ENCODE results near the gene HMOX1. TPM values are rescaled to one million over a fixed set of nuclear protein-coding genes. Genes with fewer than 3 reads are reported as not detected.

Gene HMOX1
- total RNA-seq = 10 to 100 TPM in 2 of 5 donors, 1 to 10 TPM in 2, not detected in 1; 2.2 to 23.3 (median 9.2) TPM
- polyA plus RNA-seq = 100 to 1,000 TPM in 1 of 3 donors, 10 to 100 TPM in 1, 1 to 10 TPM in 1; 6.5 to 106 (median 21.5) TPM
- long read RNA-seq, donor 1, partial matches to known transcripts = 0 of 1 reads
- long read RNA-seq, donor 1, other reads (novel, unspliced or antisense) = 0 of 1 reads
- long read RNA-seq, donor 2, transcript HMOX1-201 (5 exons, 1,822 nt) = major isoform, 10 of 10 reads
- long read RNA-seq, donor 2, partial matches to known transcripts = 0 of 10 reads
- long read RNA-seq, donor 2, other reads (novel, unspliced or antisense) = 0 of 10 reads
- long read RNA-seq, donor 3 = 0 reads
- long read RNA-seq, donor 4 = 0 reads
- long read RNA-seq, donor 5, partial matches to known transcripts = 0 of 3 reads
- long read RNA-seq, donor 5, other reads (novel, unspliced or antisense) = 0 of 3 reads
- long read RNA-seq, donor 6, partial matches to known transcripts = 0 of 3 reads
- long read RNA-seq, donor 6, other reads (novel, unspliced or antisense) = 0 of 3 reads
- long read RNA-seq, donor 7, transcript HMOX1-201 (5 exons, 1,822 nt) = major isoform, 7 of 19 reads
- long read RNA-seq, donor 7, partial matches to known transcripts = 10 of 19 reads
- long read RNA-seq, donor 7, other reads (novel, unspliced or antisense) = 0 of 19 reads
- long read RNA-seq, donor 8, partial matches to known transcripts = 0 of 2 reads
- long read RNA-seq, donor 8, other reads (novel, unspliced or antisense) = 0 of 2 reads
- long read RNA-seq, donor 9 = 0 reads
- long read RNA-seq, donor 10, partial matches to known transcripts = 0 of 1 reads
- long read RNA-seq, donor 10, other reads (novel, unspliced or antisense) = 0 of 1 reads

- 3 to 7% (median 4%) methylated on average over 17 to 47 of the region's 47 CpGs for WGBS, 5 donors
- TF ChIP-seq EP300 (IDR thresholded peaks at IDR 0.05) (no peak), POLR2A (IDR thresholded peaks at IDR 0.05) (no peak), POLR2AphosphoS5 (IDR thresholded peaks at IDR 0.05) (peak; percentile 82 to 91 (median 89)), CTCF (IDR thresholded peaks at IDR 0.05) (peak in 1 of 7 experiments; percentile 5)
- intact Hi-C loops (cut with DNase I; ENCODE audit: low total_unique reads) = no loop called here
Measured at GRCh38 chr22:35380537-35381423, at the start of gene HMOX1. TSS of gene HMOX1 (plus strand) at chr22:35381096. CDS start at chr22:35381174, 78 bp downstream.

GRCh38 chr22:35332278-35332677 lies 48.6 kb upstream of the HMOX1 start:
- H3K27me3 ChIP-seq = no peaks in the 10 kb centered on the region
- H3K36me3 ChIP-seq = peaks cover 77 to 94% (median 92%) of the 10 kb centered on the region in 4 donors
- WGBS, 5 donors = 80 to 91% (median 81%) methylated on average over 6 of the region's 6 CpGs
- no peak overlapping the region for H3K4me3 ChIP-seq
- H3K4me1 ChIP-seq = peaks cover 15 to 31% (median 21%) of the 10 kb centered on the region in 4 donors
- intact Hi-C loops (cut with DNase I; ENCODE audit: low total_unique reads) = no loop called here
- no peak for DNase-seq
- no peaks in the 10 kb centered on the region for H3K9me3 ChIP-seq
- H3K27ac ChIP-seq = no peak overlapping the region
- TF ChIP-seq POLR2A (IDR thresholded peaks at IDR 0.05) (no peak), EP300 (IDR thresholded peaks at IDR 0.05) (no peak), POLR2AphosphoS5 (IDR thresholded peaks at IDR 0.05) (no peak), CTCF (IDR thresholded peaks at IDR 0.05) (no peak)

More at GRCh38 chr22:35380537-35381423, at the start of gene HMOX1:
- peaks cover 14 to 57% (median 43%) of the 10 kb centered on the region in 4 donors for H3K4me1 ChIP-seq
- H3K27ac ChIP-seq = peak within 1 kb of the TSS; percentile 67 to 84 (median 81)
- H3K4me3 ChIP-seq = peak within 1 kb of the TSS; percentile 45 to 56 (median 52)
- no peaks in the 10 kb centered on the region for H3K27me3 ChIP-seq
- DNase-seq = peak; percentile 91 to 95
- H3K9me3 ChIP-seq = no peaks in the 10 kb centered on the region
- H3K36me3 ChIP-seq = no peaks in the 10 kb centered on the region

GRCh38 chr22:35333220-35333619 lies 47.7 kb upstream of the HMOX1 start:
- H3K27me3 ChIP-seq = no peaks in the 10 kb centered on the region
- intact Hi-C loops (cut with DNase I; ENCODE audit: low total_unique reads) = no loop called here

More at GRCh38 chr22:35333220-35333619, 47.7 kb upstream of the HMOX1 start:
- no peak for DNase-seq
- H3K4me1 ChIP-seq = peaks cover 11 to 25% (median 18%) of the 10 kb centered on the region in 4 donors
- no peak overlapping the region for H3K4me3 ChIP-seq
- WGBS, 5 donors = 89 to 100% (median 93%) methylated on average over 1 to 7 of the region's 7 CpGs
- no peaks in the 10 kb centered on the region for H3K9me3 ChIP-seq
- peaks cover 77 to 94% (median 92%) of the 10 kb centered on the region in 4 donors for H3K36me3 ChIP-seq
- no peak overlapping the region for H3K27ac ChIP-seq
- TF ChIP-seq CTCF (IDR thresholded peaks at IDR 0.05) (no peak), POLR2AphosphoS5 (IDR thresholded peaks at IDR 0.05) (no peak), POLR2A (IDR thresholded peaks at IDR 0.05) (no peak), EP300 (IDR thresholded peaks at IDR 0.05) (no peak)
